GM23248 (cell line): ENCODE results near the gene TDRD6.

Experiments
- EZH2 ChIP-seq: fragments of 200-600 bp; sonication (generic); IDR thresholded peaks from 2 replicates; pipeline ENCODE4 v1.6.1; 2018; ENCODE audit warnings: antibody characterized with exemption, mild to moderate bottlenecking; ENCODE audit not compliant: insufficient read depth, poor library complexity, severe bottlenecking
- EZH2phosphoT487 ChIP-seq: fragments of 200-600 bp; sonication (generic); IDR thresholded peaks from 2 replicates; pipeline ENCODE4 v1.6.1; 2018; ENCODE audit warnings: antibody characterized with exemption, moderate library complexity, mild to moderate bottlenecking, low read depth; ENCODE audit not compliant: insufficient read depth

GRCh38 chr6:46645265-46645664 lies 42.4 kb upstream of the TDRD6 start:
- no peak for TF ChIP-seq EZH2
- no peak for TF ChIP-seq EZH2phosphoT487
